Measurements from ENCODE around the gene SLC1A3.
A peak's percentile ranks its signal among the peaks of the same experiment; 100 is the strongest.

The SLC1A3 gene

DNA sequence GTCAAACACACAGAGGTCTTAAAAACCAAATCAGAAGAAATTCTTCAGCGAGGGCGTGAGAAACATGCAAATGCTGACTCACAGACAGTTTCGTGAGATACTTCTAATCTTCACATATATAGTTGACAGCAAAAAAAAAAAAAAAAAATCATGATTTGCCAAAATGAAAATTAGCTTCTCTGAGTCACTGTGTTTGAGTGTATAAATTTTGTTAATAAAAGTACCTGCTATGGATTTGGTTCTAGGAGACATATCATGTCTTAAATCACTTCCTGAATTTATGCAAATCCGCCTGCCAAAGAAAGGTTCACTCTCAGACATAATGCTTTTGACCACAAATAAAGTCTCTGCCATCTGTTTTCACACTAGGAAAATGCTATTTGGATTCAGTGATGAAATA lies 114.3 kb downstream of the SLC1A3 start:
- no peaks in the 10 kb centered on the region for H3K9me3 Mint-ChIP-seq
- no peak for DNase-seq
- peaks cover 0 to 16% of the 10 kb centered on the region in 2 donors for H3K27me3 Mint-ChIP-seq
- no peaks in the 10 kb centered on the region for H3K36me3 Mint-ChIP-seq (ENCODE audit: insufficient read depth)
- H3K4me1 Mint-ChIP-seq (ENCODE audit: low read depth in 2 of 2): peaks cover 9 to 20% of the 10 kb centered on the region in 2 donors
- H3K27ac Mint-ChIP-seq: peak overlapping the region in 1 of 2 donors; percentile 66
- no peak overlapping the region for H3K4me3 Mint-ChIP-seq
- ATAC-seq (replicated peaks): no peak

DNA sequence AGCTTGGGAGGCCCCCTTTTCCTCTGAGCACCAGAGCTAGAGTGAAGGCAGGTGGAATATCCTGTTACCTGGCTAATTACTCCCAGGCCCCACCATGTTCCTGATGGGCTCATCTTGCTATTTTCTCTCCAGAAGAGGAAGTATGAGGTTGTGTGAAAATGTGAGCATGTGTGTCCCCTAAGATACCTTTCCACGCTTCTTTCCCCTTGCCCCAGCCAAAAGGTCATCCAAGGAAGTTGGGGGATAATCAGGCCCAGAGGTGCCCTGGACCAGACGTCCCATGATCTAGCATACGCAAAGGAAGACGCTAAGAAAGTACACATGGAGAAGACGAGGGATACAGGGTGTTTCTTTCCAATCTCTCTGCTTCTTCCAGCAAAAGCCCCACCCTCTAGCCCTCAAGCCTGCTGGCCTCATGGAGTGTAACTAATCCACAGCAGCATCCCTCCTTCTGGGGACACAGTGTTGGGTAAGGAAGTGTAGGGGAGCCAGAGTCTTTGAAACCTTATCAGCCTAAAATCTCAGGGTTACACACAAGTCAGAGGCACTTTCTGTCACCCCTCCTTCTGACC lies 115.3 kb downstream of the SLC1A3 start:
- no peak for ATAC-seq (replicated peaks)
- Mint-ChIP-seq H3K27ac (no peak overlapping the region), H3K9me3 (no peaks in the 10 kb centered on the region), H3K36me3 (ENCODE audit: insufficient read depth) (no peaks in the 10 kb centered on the region), H3K4me1 (ENCODE audit: low read depth in 2 of 2) (peaks cover 9 to 20% of the 10 kb centered on the region in 2 donors), H3K27me3 (peaks cover 0 to 18% of the 10 kb centered on the region in 2 donors), H3K4me3 (no peak overlapping the region)
- no peak for DNase-seq

- Mint-ChIP-seq H3K9me3 (no peaks in the 10 kb centered on the region), H3K27ac (peak overlapping the region in 1 of 2 donors; percentile 72), H3K36me3 (ENCODE audit: insufficient read depth) (no peaks in the 10 kb centered on the region), H3K4me1 (ENCODE audit: low read depth in 2 of 2) (peaks cover 9 to 20% of the 10 kb centered on the region in 2 donors), H3K4me3 (peak overlapping the region in 1 of 2 donors; percentile 5), H3K27me3 (peaks cover 0 to 20% of the 10 kb centered on the region in 2 donors)
- ATAC-seq (replicated peaks): peak; percentile 28
- DNase-seq: no peak
Measured at GRCh38 chr5:36722900-36723299, 116.5 kb downstream of the SLC1A3 start.

DNA sequence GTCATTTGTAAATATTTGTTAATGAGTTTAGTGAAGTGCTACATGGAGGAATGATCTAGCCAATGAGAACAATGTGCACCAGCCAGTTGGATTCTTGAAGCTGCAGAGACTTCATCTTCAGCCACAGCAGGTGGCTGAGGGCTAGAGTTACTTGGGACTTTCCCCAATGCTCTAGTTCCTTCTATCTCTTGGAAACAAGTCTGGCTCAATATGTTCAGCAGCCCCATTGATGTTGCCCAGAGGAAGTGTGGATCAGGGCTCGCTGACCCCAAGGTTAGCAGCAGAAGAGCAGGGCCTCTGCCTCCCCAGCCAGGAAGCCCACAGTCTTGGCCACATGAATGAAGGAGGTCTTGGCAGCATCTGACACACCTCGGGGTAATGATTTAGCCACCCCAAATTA lies 117.5 kb downstream of the SLC1A3 start:
- Mint-ChIP-seq H3K4me1 (ENCODE audit: low read depth in 2 of 2) (peaks cover 9 to 22% of the 10 kb centered on the region in 2 donors), H3K27ac (no peak overlapping the region), H3K9me3 (no peaks in the 10 kb centered on the region), H3K27me3 (peaks cover 0 to 12% of the 10 kb centered on the region in 2 donors), H3K4me3 (peak overlapping the region; percentile 35 to 60), H3K36me3 (ENCODE audit: insufficient read depth) (no peaks in the 10 kb centered on the region)
- ATAC-seq (replicated peaks): peak; percentile 28
- no peak for DNase-seq

DNA sequence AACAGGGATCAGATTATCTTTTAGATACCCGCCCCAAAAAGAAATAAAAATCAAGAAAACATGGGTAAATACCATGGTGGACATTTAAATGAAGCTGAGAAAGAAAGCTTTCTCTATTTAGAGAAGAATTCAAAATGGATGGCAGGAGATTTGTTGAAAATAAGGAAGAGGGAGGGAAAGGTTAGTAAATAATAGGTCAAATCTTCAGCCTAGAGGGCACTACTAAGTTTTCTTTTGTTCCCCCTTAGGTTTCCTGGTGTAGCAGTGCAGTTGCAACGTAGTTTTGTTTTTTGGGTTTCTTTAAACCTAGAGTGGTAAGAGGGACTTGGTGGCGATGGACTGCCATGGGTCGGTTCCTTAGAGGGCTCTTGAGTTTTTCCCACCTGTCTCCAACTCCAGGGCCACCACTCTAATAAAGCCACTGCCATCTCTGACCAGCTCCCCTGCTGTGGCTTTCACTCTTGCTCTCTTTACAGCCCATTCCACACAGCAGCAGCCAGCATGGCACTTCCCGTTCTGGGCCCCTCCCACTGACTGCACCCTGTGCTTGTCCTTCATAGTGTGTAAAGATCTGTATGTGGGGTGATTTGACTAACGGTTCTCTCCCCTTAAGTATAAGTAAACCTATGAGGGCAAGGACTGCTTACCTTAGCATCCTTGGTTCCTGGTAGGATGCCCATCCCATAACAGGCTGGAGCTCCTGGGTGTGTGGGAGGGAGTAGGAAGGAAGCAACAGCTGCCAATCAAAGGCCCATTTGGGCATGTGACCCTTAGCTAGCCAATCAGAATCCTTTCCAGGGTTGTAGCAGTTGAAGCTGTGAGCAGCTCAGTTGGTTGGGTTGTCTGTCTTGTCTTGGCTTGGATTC lies 118.3 kb downstream of the SLC1A3 start:
- H3K27me3 Mint-ChIP-seq: peaks cover 0 to 12% of the 10 kb centered on the region in 2 donors
- H3K27ac Mint-ChIP-seq: no peak overlapping the region
- ATAC-seq (replicated peaks) (peak; percentile 76), DNase-seq (peak in 1 of 3 experiments; percentile 18)
- no peaks in the 10 kb centered on the region for H3K9me3 Mint-ChIP-seq
- no peaks in the 10 kb centered on the region for H3K36me3 Mint-ChIP-seq (ENCODE audit: insufficient read depth)
- peak overlapping the region; percentile 35 to 60 for H3K4me3 Mint-ChIP-seq
- peaks cover 9 to 25% of the 10 kb centered on the region in 2 donors for H3K4me1 Mint-ChIP-seq (ENCODE audit: low read depth in 2 of 2)

DNA sequence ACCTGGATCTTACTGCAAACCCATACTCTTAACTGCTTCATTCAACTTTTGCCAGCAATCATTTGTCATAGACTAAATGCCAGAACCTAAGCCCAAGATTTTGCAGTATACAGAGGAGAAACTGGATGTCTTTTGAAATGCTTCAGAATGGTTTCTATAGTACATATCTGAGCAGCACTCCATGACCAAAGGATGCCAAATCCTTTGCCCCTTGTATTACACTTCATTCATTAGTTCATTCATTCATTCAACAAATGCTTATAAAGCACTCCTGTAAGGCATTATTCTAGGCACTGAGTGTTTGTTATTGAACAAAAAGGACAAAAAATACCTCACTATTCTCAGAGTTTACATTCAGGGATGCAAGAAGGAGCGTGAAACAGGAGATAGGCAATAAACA lies 119.9 kb downstream of the SLC1A3 start:
- no peaks in the 10 kb centered on the region for H3K9me3 Mint-ChIP-seq
- no peak for ATAC-seq (replicated peaks)
- no peak overlapping the region for H3K27ac Mint-ChIP-seq
- peaks cover 9 to 25% of the 10 kb centered on the region in 2 donors for H3K4me1 Mint-ChIP-seq (ENCODE audit: low read depth in 2 of 2)
- H3K4me3 Mint-ChIP-seq: no peak overlapping the region
- H3K36me3 Mint-ChIP-seq (ENCODE audit: insufficient read depth): no peaks in the 10 kb centered on the region
- H3K27me3 Mint-ChIP-seq: peaks cover 0 to 12% of the 10 kb centered on the region in 2 donors
- no peak for DNase-seq

GRCh38 chr5:36726767-36727166 lies 120.4 kb downstream of the SLC1A3 start:
- Mint-ChIP-seq H3K9me3 (no peaks in the 10 kb centered on the region), H3K27me3 (peaks cover 0 to 12% of the 10 kb centered on the region in 2 donors), H3K4me3 (no peak overlapping the region), H3K4me1 (ENCODE audit: low read depth in 2 of 2) (peaks cover 9 to 25% of the 10 kb centered on the region in 2 donors), H3K27ac (no peak overlapping the region), H3K36me3 (ENCODE audit: insufficient read depth) (no peaks in the 10 kb centered on the region)
- ATAC-seq (replicated peaks) (no peak), DNase-seq (no peak)

DNA sequence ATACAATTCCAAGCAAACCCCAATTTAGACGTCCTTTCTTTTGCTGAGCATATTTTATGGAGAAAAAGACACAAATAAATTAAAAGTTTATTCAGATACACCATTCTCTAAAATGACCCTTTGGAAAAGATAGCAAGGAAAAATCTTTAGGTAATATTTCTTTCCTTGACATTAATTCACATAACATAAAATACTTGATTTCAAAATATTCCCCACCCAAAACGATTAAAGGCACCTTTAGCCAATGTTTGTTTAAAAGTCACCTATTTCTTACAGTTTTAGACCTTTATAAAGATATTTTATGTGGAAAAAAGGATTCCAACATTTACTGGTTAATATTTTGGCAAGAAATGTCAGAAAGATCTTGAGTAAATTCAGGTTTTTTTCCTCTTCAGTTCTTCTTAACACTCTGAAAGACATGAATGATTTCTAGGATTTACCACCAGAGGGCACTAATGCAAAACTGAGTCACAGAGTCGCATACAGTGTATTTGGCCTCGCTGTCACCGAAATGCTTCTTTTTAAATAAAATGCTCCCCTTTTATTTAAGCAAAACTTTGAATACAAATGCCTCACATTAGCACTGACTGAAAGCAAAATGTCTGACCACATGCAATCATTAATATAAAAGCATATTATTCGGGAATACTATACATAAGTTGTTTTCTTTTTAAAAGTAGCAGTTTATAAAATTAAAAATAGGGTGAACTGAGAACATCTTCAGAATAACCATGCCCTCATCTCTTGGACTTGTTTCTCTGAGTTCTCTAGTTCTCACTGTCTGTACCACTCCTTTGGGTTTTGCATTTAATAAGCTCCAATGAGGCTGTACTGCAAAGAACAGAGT lies 122.5 kb downstream of the SLC1A3 start:
- Mint-ChIP-seq H3K27ac (peak overlapping the region in 1 of 2 donors; percentile 20), H3K4me1 (ENCODE audit: low read depth in 2 of 2) (peaks cover 5 to 16% of the 10 kb centered on the region in 2 donors), H3K36me3 (ENCODE audit: insufficient read depth) (no peaks in the 10 kb centered on the region), H3K4me3 (no peak overlapping the region), H3K27me3 (peaks cover 0 to 12% of the 10 kb centered on the region in 2 donors), H3K9me3 (no peaks in the 10 kb centered on the region)
- DNase-seq (no peak), ATAC-seq (replicated peaks) (peak; percentile 63)

- no peaks in the 10 kb centered on the region for H3K9me3 Mint-ChIP-seq
- H3K27me3 Mint-ChIP-seq: peaks cover 7 to 12% of the 10 kb centered on the region in 2 donors
- H3K4me1 Mint-ChIP-seq (ENCODE audit: low read depth in 2 of 2): peaks cover 0 to 4% of the 10 kb centered on the region in 2 donors
- no peaks in the 10 kb centered on the region for H3K36me3 Mint-ChIP-seq (ENCODE audit: insufficient read depth)
- H3K27ac Mint-ChIP-seq: no peak overlapping the region
- no peak overlapping the region for H3K4me3 Mint-ChIP-seq
- no peak for ATAC-seq (replicated peaks)
- DNase-seq: no peak
Measured at GRCh38 chr5:36730537-36731216, 124.3 kb downstream of the SLC1A3 start.

GRCh38 chr5:36733183-36733582 lies 126.8 kb downstream of the SLC1A3 start:
- H3K27ac Mint-ChIP-seq: no peak overlapping the region
- DNase-seq: no peak
- peaks cover 8 to 9% of the 10 kb centered on the region in 2 donors for H3K27me3 Mint-ChIP-seq
- no peaks in the 10 kb centered on the region for H3K36me3 Mint-ChIP-seq (ENCODE audit: insufficient read depth)
- H3K4me3 Mint-ChIP-seq: no peak overlapping the region
- no peaks in the 10 kb centered on the region for H3K9me3 Mint-ChIP-seq
- no peak for ATAC-seq (replicated peaks)
- H3K4me1 Mint-ChIP-seq (ENCODE audit: low read depth in 2 of 2): peaks cover 0 to 4% of the 10 kb centered on the region in 2 donors

GRCh38 chr5:36734422-36734821 lies 128.0 kb downstream of the SLC1A3 start:
- no peak for DNase-seq
- no peak overlapping the region for H3K27ac Mint-ChIP-seq
- H3K9me3 Mint-ChIP-seq: no peaks in the 10 kb centered on the region
- H3K36me3 Mint-ChIP-seq (ENCODE audit: insufficient read depth): no peaks in the 10 kb centered on the region
- peaks cover 18 to 20% of the 10 kb centered on the region in 2 donors for H3K27me3 Mint-ChIP-seq
- ATAC-seq (replicated peaks): no peak
- H3K4me1 Mint-ChIP-seq (ENCODE audit: low read depth in 2 of 2): no peaks in the 10 kb centered on the region
- no peak overlapping the region for H3K4me3 Mint-ChIP-seq

GRCh38 chr5:36735891-36736290 lies 129.5 kb downstream of the SLC1A3 start:
- no peaks in the 10 kb centered on the region for H3K36me3 Mint-ChIP-seq (ENCODE audit: insufficient read depth)
- H3K9me3 Mint-ChIP-seq: no peaks in the 10 kb centered on the region
- H3K4me3 Mint-ChIP-seq: no peak overlapping the region
- peaks cover 21 to 26% of the 10 kb centered on the region in 2 donors for H3K27me3 Mint-ChIP-seq
- H3K27ac Mint-ChIP-seq: no peak overlapping the region
- ATAC-seq (replicated peaks): no peak
- H3K4me1 Mint-ChIP-seq (ENCODE audit: low read depth in 2 of 2): no peaks in the 10 kb centered on the region
- no peak for DNase-seq

Data from effector memory CD8-positive, alpha-beta T cell (primary cell).